Measurements from ENCODE around the gene CSNK1G2. TPM values are rescaled to one million over a fixed set of nuclear protein-coding genes. Genes with fewer than 3 reads are reported as not detected.

CSNK1G2 gene
- polyA plus RNA-seq, 1 donor from 2014 or later, result 110 TPM

GRCh38 chr19:2026770-2027169 lies 85.8 kb downstream of the CSNK1G2 start:
- no peak overlapping the region for H3K9ac ChIP-seq (ENCODE audit: low read length)
- H3K4me2 ChIP-seq (ENCODE audit: low read length), result no peak overlapping the region
- H4K20me1 ChIP-seq (ENCODE audit: insufficient read depth), result no peaks in the 10 kb centered on the region
- H3K27me3 ChIP-seq (ENCODE audit: insufficient read depth, low read depth, low read length), result no peaks in the 10 kb centered on the region
- no peaks in the 10 kb centered on the region for H3F3A ChIP-seq (ENCODE audit: insufficient read depth, low read length, poor library complexity, severe bottlenecking)
- no peak overlapping the region for H3K4me3 ChIP-seq (ENCODE audit: low read length)
- H3K9me3 ChIP-seq (ENCODE audit: low read length), result no peaks in the 10 kb centered on the region
- H3K79me2 ChIP-seq (replicated peaks; ENCODE audit: insufficient read depth, low read length), result no peaks in the 10 kb centered on the region
- no peak overlapping the region for H3K27ac ChIP-seq (ENCODE audit: low read length)
- H3K9me2 ChIP-seq (ENCODE audit: insufficient read depth, low read length), result no peaks in the 10 kb centered on the region
- no peak for TF ChIP-seq TAF1 (IDR thresholded peaks at IDR 0.05; ENCODE audit: low read depth)
- TF ChIP-seq EZH2 (IDR thresholded peaks at IDR 0.05; ENCODE audit: borderline replicate concordance, insufficient read depth, low read length, poor library complexity, severe bottlenecking), result no peak
- TF ChIP-seq POLR2AphosphoS5 (IDR thresholded peaks at IDR 0.05), result no peak
- TF ChIP-seq EP300 (conservative IDR thresholded peaks at IDR 0.05; ENCODE audit: poor library complexity, severe bottlenecking), result no peak
- TF ChIP-seq REST (IDR thresholded peaks at IDR 0.05; ENCODE audit: borderline replicate concordance), result no peak
- no peak for TF ChIP-seq CTCF (IDR thresholded peaks at IDR 0.05; ENCODE audit: poor library complexity, severe bottlenecking)
- TF ChIP-seq MXI1 (conservative IDR thresholded peaks at IDR 0.05; ENCODE audit: poor library complexity, severe bottlenecking), result no peak
- no peak for TF ChIP-seq SMC3 (conservative IDR thresholded peaks at IDR 0.05; ENCODE audit: poor library complexity)
- TF ChIP-seq RAD21 (conservative IDR thresholded peaks at IDR 0.05), result no peak
- no peak overlapping the region for H2AFZ ChIP-seq (ENCODE audit: low read depth, low read length)
- no peaks in the 10 kb centered on the region for H3K36me3 ChIP-seq (ENCODE audit: insufficient read depth, low read length)

- no peaks in the 10 kb centered on the region for H3K27me3 ChIP-seq (ENCODE audit: insufficient read depth, low read depth, low read length)
- H3K9me2 ChIP-seq (ENCODE audit: insufficient read depth, low read length), result no peaks in the 10 kb centered on the region
- H3K36me3 ChIP-seq (ENCODE audit: insufficient read depth, low read length), result no peaks in the 10 kb centered on the region
- H3K79me2 ChIP-seq (replicated peaks; ENCODE audit: insufficient read depth, low read length), result no peaks in the 10 kb centered on the region
- H3F3A ChIP-seq (ENCODE audit: insufficient read depth, low read length, poor library complexity, severe bottlenecking), result no peaks in the 10 kb centered on the region
- H2AFZ ChIP-seq (ENCODE audit: low read depth, low read length), result no peak overlapping the region
- H3K9ac ChIP-seq (ENCODE audit: low read length), result no peak overlapping the region
- no peak overlapping the region for H3K4me2 ChIP-seq (ENCODE audit: low read length)
- H3K27ac ChIP-seq (ENCODE audit: low read length), result no peak overlapping the region
- TF ChIP-seq MXI1 (conservative IDR thresholded peaks at IDR 0.05; ENCODE audit: poor library complexity, severe bottlenecking) (no peak), SMC3 (conservative IDR thresholded peaks at IDR 0.05; ENCODE audit: poor library complexity) (no peak), REST (IDR thresholded peaks at IDR 0.05; ENCODE audit: borderline replicate concordance) (no peak), CTCF (IDR thresholded peaks at IDR 0.05; ENCODE audit: poor library complexity, severe bottlenecking) (no peak), EZH2 (IDR thresholded peaks at IDR 0.05; ENCODE audit: borderline replicate concordance, insufficient read depth, low read length, poor library complexity, severe bottlenecking) (no peak), TAF1 (IDR thresholded peaks at IDR 0.05; ENCODE audit: low read depth) (no peak), POLR2AphosphoS5 (IDR thresholded peaks at IDR 0.05) (no peak), RAD21 (conservative IDR thresholded peaks at IDR 0.05) (no peak), EP300 (conservative IDR thresholded peaks at IDR 0.05; ENCODE audit: poor library complexity, severe bottlenecking) (no peak)
- H3K4me3 ChIP-seq (ENCODE audit: low read length), result no peak overlapping the region
- no peaks in the 10 kb centered on the region for H3K9me3 ChIP-seq (ENCODE audit: low read length)
- no peaks in the 10 kb centered on the region for H4K20me1 ChIP-seq (ENCODE audit: insufficient read depth)
These were observed 86.4 kb downstream of the CSNK1G2 start for GRCh38 chr19:2027361-2027760.

All from neural cell (in vitro differentiated cells).